Calu3 (cell line): ENCODE measurements around the gene PLCXD3. TPM values are rescaled to one million over a fixed set of nuclear protein-coding genes. Genes with fewer than 3 reads are reported as not detected.

Source experiments
- BruUV-seq: library from RNA; stranded (reverse); fragments of 400-500 nt; replicated peaks from 2 replicates; lab custom pipeline; 2021; lab: Mats Ljungman, UMichigan
- CTCF ChIA-PET: fragments of 300-600 bp; sonication (Branson Sonifier 250); formaldehyde crosslinking; loops from one replicate; lab custom pipeline; 2022; ENCODE audit warnings: antibody characterized with exemption; lab: Charles Lee
- DNase-seq: peaks from one replicate; pipeline ENCODE4 v3.0.0; 2022
- H3K27ac Mint-ChIP-seq: one replicate; pipeline ENCODE4 v1.8.0; 2022; ENCODE audit warnings: mixed read lengths; ENCODE audit not compliant: unreplicated experiment
- H3K27me3 Mint-ChIP-seq: one replicate; pipeline ENCODE4 v1.8.0; 2022; ENCODE audit warnings: mixed read lengths; ENCODE audit not compliant: unreplicated experiment
- H3K36me3 Mint-ChIP-seq: one replicate; pipeline ENCODE4 v1.8.0; 2022; ENCODE audit warnings: mild to moderate bottlenecking, moderate library complexity, mixed read lengths; ENCODE audit not compliant: insufficient read depth, unreplicated experiment
- H3K4me1 Mint-ChIP-seq: one replicate; pipeline ENCODE4 v1.8.0; 2022; ENCODE audit warnings: mild to moderate bottlenecking, low read depth, mixed read lengths; ENCODE audit not compliant: unreplicated experiment
- H3K4me3 Mint-ChIP-seq: one replicate; pipeline ENCODE4 v1.8.0; 2022; ENCODE audit warnings: mild to moderate bottlenecking, low read depth, moderate library complexity, mixed read lengths; ENCODE audit not compliant: unreplicated experiment
- H3K9me3 Mint-ChIP-seq: one replicate; pipeline ENCODE4 v1.8.0; 2022; ENCODE audit warnings: low read depth, mixed read lengths; ENCODE audit not compliant: unreplicated experiment
- intact Hi-C: fragments of 100-400 bp; cut with micrococcal nuclease; formaldehyde crosslinking; loops from one replicate; pipeline ENCODE4 v1.10.0; 2022; ENCODE audit not compliant: unreplicated experiment
- total RNA-seq: library from RNA; stranded (reverse); gene quantifications from 2 replicates; pipeline ENCODE4 v1.2.3, GENCODE V29; 2022
- TF ChIP-seq, protein P1 (sequence below): fragments of 200-600 bp; IDR thresholded peaks from one replicate; pipeline ENCODE4 v1.8.0; 2022; ENCODE audit warnings: antibody characterized with exemption; ENCODE audit not compliant: unreplicated experiment

Gene PLCXD3
- total RNA-seq, 1 experiment from 2014 or later = not detected

- Mint-ChIP-seq H3K36me3 (no peaks in the 10 kb centered on the region), H3K4me1 (no peaks in the 10 kb centered on the region), H3K27me3 (peaks cover 29% of the 10 kb centered on the region), H3K4me3 (no peak overlapping the region), H3K9me3 (no peaks in the 10 kb centered on the region), H3K27ac (no peak overlapping the region)
- no TSS peak for BruUV-seq
- no peak for DNase-seq
- intact Hi-C loops = loop anchor here (5.0 kb wide), 3 partner anchors 176 to 496 kb away; no protein-coding TSS in a partner anchor
- TF ChIP-seq, protein P1, sequence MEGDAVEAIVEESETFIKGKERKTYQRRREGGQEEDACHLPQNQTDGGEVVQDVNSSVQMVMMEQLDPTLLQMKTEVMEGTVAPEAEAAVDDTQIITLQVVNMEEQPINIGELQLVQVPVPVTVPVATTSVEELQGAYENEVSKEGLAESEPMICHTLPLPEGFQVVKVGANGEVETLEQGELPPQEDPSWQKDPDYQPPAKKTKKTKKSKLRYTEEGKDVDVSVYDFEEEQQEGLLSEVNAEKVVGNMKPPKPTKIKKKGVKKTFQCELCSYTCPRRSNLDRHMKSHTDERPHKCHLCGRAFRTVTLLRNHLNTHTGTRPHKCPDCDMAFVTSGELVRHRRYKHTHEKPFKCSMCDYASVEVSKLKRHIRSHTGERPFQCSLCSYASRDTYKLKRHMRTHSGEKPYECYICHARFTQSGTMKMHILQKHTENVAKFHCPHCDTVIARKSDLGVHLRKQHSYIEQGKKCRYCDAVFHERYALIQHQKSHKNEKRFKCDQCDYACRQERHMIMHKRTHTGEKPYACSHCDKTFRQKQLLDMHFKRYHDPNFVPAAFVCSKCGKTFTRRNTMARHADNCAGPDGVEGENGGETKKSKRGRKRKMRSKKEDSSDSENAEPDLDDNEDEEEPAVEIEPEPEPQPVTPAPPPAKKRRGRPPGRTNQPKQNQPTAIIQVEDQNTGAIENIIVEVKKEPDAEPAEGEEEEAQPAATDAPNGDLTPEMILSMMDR = no peak
- CTCF ChIA-PET = interaction anchor here (2.4 kb wide), 1 partner anchor 442 kb away, joined by 16 read pairs; no protein-coding TSS in a partner anchor
These were observed 163.8 kb downstream of the PLCXD3 start for GRCh38 chr5:41346609-41347008.

- H3K27me3 Mint-ChIP-seq = peaks cover 23% of the 10 kb centered on the region
- CTCF ChIA-PET = no interaction called here
- TF ChIP-seq, protein P1 = no peak
- H3K9me3 Mint-ChIP-seq = no peaks in the 10 kb centered on the region
- no TSS peak for BruUV-seq
- no peaks in the 10 kb centered on the region for H3K36me3 Mint-ChIP-seq
- no peaks in the 10 kb centered on the region for H3K4me1 Mint-ChIP-seq
- H3K4me3 Mint-ChIP-seq = no peak overlapping the region
- no peak for DNase-seq
- H3K27ac Mint-ChIP-seq = no peak overlapping the region
- intact Hi-C loops = loop anchor here (5.0 kb wide), 3 partner anchors 177 to 497 kb away; no protein-coding TSS in a partner anchor
These were observed 165.1 kb downstream of the PLCXD3 start for GRCh38 chr5:41345295-41345694.

- Mint-ChIP-seq H3K4me1 (no peaks in the 10 kb centered on the region), H3K27ac (no peak overlapping the region), H3K9me3 (no peaks in the 10 kb centered on the region), H3K4me3 (no peak overlapping the region), H3K27me3 (peaks cover 14% of the 10 kb centered on the region), H3K36me3 (no peaks in the 10 kb centered on the region)
- BruUV-seq = no TSS peak
- intact Hi-C loops = no loop called here
- no peak for DNase-seq
- TF ChIP-seq, protein P1 = no peak
- CTCF ChIA-PET = no interaction called here
These were observed 171.1 kb downstream of the PLCXD3 start for GRCh38 chr5:41339339-41339738.

DNA sequence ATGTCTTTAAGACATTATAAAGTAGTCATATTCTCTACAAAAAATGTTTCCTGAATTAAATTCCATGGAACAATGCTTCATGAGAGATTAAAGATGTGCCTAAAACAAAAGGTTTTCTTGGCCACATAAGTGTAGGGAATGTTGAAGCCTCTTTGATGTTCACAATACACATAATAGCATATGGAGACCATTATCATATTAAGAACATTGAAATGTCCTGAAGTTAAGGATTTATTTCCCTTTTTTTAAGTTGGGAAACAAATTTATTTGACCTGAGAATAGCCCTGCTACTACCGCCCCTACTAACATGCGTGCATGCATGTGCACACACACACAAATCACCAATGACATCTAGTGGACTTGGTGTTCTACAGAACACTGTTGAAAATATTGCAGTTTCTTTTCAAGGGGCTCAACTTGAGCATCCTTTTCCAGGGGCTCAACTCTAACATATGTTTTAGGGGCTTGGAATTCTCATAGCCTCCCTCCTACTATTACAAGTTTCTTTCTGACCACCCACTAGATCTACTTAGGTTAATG, 172.2 kb downstream of the PLCXD3 start:
- no peak for DNase-seq
- Mint-ChIP-seq H3K36me3 (no peaks in the 10 kb centered on the region), H3K27ac (no peak overlapping the region), H3K4me1 (no peaks in the 10 kb centered on the region), H3K9me3 (no peaks in the 10 kb centered on the region), H3K27me3 (peaks cover 14% of the 10 kb centered on the region), H3K4me3 (no peak overlapping the region)
- intact Hi-C loops = loop anchor here (1.0 kb wide), 1 partner anchor 434 kb away; no protein-coding TSS in a partner anchor
- no TSS peak for BruUV-seq
- TF ChIP-seq, protein P1 = no peak
- CTCF ChIA-PET = no interaction called here
